K562 (cell line): ENCODE results near the gene CDC123. TPM values are rescaled to one million over a fixed set of nuclear protein-coding genes. Genes with fewer than 3 reads are reported as not detected.

Source experiments
- ATAC-seq: fragments of 200-7000 bp; cut with Tn5 transposase; 3 replicates; pipeline ENCODE4 v1.9.1; 2020; ENCODE audit warnings: moderate library complexity
- BruUV-seq: library from RNA; stranded (reverse); fragments of 400-500 nt; replicated peaks from 2 replicates; lab custom pipeline; 2021; lab: Mats Ljungman, UMichigan
- CTCF ChIA-PET: fragments of 300-600 bp; formaldehyde crosslinking; extraction: SDS; loops from one replicate; lab custom pipeline; 2021; ENCODE audit warnings: low intra/inter-chr PET ratio; lab: Yijun Ruan, JAX
- POLR2A ChIA-PET: fragments of 300-600, 350-650 bp; sonication (Branson Sonifier 250); formaldehyde crosslinking; extraction: SDS; loops from one replicate; lab custom pipeline; 2021; ENCODE audit warnings: antibody characterized with exemption, inconsistent platforms; lab: Yijun Ruan, JAX
- DNase-seq, 4 experiments: peaks; one replicate each; pipeline versions ENCODE4 v3.0.0 to v3.0.0-alpha.2; 2011 to 2018; ENCODE audit warnings: low spot score in 3 of 4, mixed read lengths in 3 of 4; ENCODE audit errors: extremely low read depth in 1 of 4
- FAIRE-seq: peaks from 2 replicates; lab custom pipeline; 2011; peaks lifted over from hg19 to GRCh38; lab: Jason Lieb, UNC
- H2AFZ ChIP-seq: 2 replicates; pipeline ENCODE4 v1.6.0; 2011; ENCODE audit warnings: low read depth, low read length, control low read depth, inconsistent platforms
- H3K27ac ChIP-seq: fragments of 200-600 bp; 3 replicates; pipeline ENCODE4 v1.8.0; 2011; ENCODE audit warnings: low read depth, mild to moderate bottlenecking, control low read depth, inconsistent platforms, low read length, moderate library complexity, mixed read lengths; ENCODE audit errors: extremely low read depth
- H3K27me3 ChIP-seq, 2 experiments: fragments of 300-600 bp in 1 of 2; 2 replicates in 1 of 2; 3 replicates in 1 of 2; pipeline versions ENCODE4 v1.6.0 to v1.8.0; 2011; ENCODE audit warnings: inconsistent platforms in 2 of 2, low read length in 2 of 2, mild to moderate bottlenecking in 1 of 2, mixed read lengths in 1 of 2, moderate library complexity in 1 of 2; ENCODE audit not compliant: control insufficient read depth in 2 of 2, insufficient read depth in 2 of 2
- H3K36me3 ChIP-seq: fragments of 300-600 bp; 3 replicates; pipeline ENCODE4 v1.8.0; 2011; ENCODE audit warnings: mild to moderate bottlenecking, low read length, inconsistent platforms; ENCODE audit not compliant: control insufficient read depth, insufficient read depth
- H3K4me1 ChIP-seq, 2 experiments: fragments of 200-600 bp in 1 of 2; replicated peaks in 1 of 2; 2 replicates in 1 of 2; 3 replicates in 1 of 2; pipeline versions ENCODE4 v1.5.1 to v1.8.0; 2011; ENCODE audit warnings: inconsistent platforms in 2 of 2, low read length in 2 of 2, mild to moderate bottlenecking in 1 of 2, mixed read lengths in 1 of 2, moderate library complexity in 1 of 2; ENCODE audit not compliant: control insufficient read depth in 2 of 2, insufficient read depth in 2 of 2
- H3K4me2 ChIP-seq: 2 replicates; pipeline ENCODE4 v1.6.1; 2011; ENCODE audit warnings: low read length, control low read depth, inconsistent platforms, mixed read lengths; ENCODE audit not compliant: insufficient read depth
- H3K4me3 ChIP-seq: fragments of 200-600 bp; sonication (generic), shearing (Covaris generic); 2 replicates; pipeline ENCODE4 v1.5.1; 2016; ENCODE audit warnings: control low read depth, inconsistent platforms
- H3K79me2 ChIP-seq: fragments of 200-600 bp; 3 replicates; pipeline ENCODE4 v1.8.0; 2011; ENCODE audit warnings: low read length, inconsistent platforms; ENCODE audit not compliant: control insufficient read depth, insufficient read depth
- H3K9ac ChIP-seq, 2 experiments: 2 replicates each; pipeline versions ENCODE4 v1.6.0 to v1.6.1; 2011; ENCODE audit warnings: low read depth in 2 of 2, low read length in 2 of 2, control low read depth in 1 of 2, inconsistent platforms in 1 of 2, mild to moderate bottlenecking in 1 of 2, mixed read lengths in 1 of 2; ENCODE audit not compliant: insufficient read depth in 1 of 2
- H3K9me1 ChIP-seq: one replicate; pipeline ENCODE4 v1.6.0; 2011; ENCODE audit warnings: inconsistent platforms, mild to moderate bottlenecking, low read length, moderate library complexity; ENCODE audit not compliant: control insufficient read depth, insufficient read depth
- H3K9me3 ChIP-seq: replicated peaks from 2 replicates; pipeline ENCODE4 v1.5.1; 2011; ENCODE audit warnings: low read depth, low read length, inconsistent platforms; ENCODE audit not compliant: control insufficient read depth, insufficient read depth
- H4K20me1 ChIP-seq: replicated peaks from 2 replicates; pipeline ENCODE4 v1.6.1; 2011; ENCODE audit warnings: low read length, inconsistent platforms, mixed read lengths; ENCODE audit not compliant: control insufficient read depth, insufficient read depth
- ATF7 ChIP-seq: fragments of 450-650 bp; IDR thresholded peaks from 2 replicates; pipeline ENCODE4 v1.7.1; 2014; ENCODE audit warnings: mild to moderate bottlenecking, moderate library complexity
- HNRNPL ChIP-seq: fragments of 200-400 bp; formaldehyde crosslinking; IDR thresholded peaks from 2 replicates; pipeline ENCODE4 v1.6.1; 2017; ENCODE audit warnings: low read depth, mild to moderate bottlenecking, low read length
- ID3 ChIP-seq, 2 experiments: fragments of 250-450 bp in 1 of 2; fragments of 450-650 bp in 1 of 2; sonication (Bioruptor Pico) in 1 of 2; IDR thresholded peaks; 2 replicates each; pipeline versions ENCODE4 v1.6.1 to v1.8.0; 2016 to 2021; ENCODE audit warnings: mild to moderate bottlenecking in 2 of 2, moderate library complexity in 2 of 2, missing compliant biosample characterization in 1 of 2, missing genetic modification characterization in 1 of 2
- SRF ChIP-seq, 2 experiments: fragments of 250-450, 450-650 bp in 1 of 2; sonication (Bioruptor Pico) in 1 of 2; sonication (generic) in 1 of 2; formaldehyde crosslinking; IDR thresholded peaks; 2 replicates each; pipeline versions ENCODE4 v1.5.0 to v1.5.1; 2020 to 2022; ENCODE audit warnings: mild to moderate bottlenecking in 1 of 2, missing genetic modification reagents in 1 of 2
- ZFP36 ChIP-seq: fragments of 150-350 bp; IDR thresholded peaks from 2 replicates; pipeline ENCODE4 v1.6.1; 2018; ENCODE audit warnings: low read length, low read depth; ENCODE audit not compliant: partially characterized antibody
- WGBS: fragments of 100-300 bp; shearing (Covaris generic); methylation state at CpG from one replicate; pipeline ENCODE4 v1.1.6; 2016; ENCODE audit warnings: low coverage, mixed read lengths; ENCODE audit not compliant: insufficient coverage; ENCODE audit errors: missing lambda C conversion rate; 5-methylcytosine and 5-hydroxymethylcytosine counted together
- in situ Hi-C: fragments of 300-500 bp; cut with MboI; formaldehyde crosslinking; loops from 4 replicates; pipeline ENCODE4 v1.15.0; 2018; ENCODE audit warnings: inconsistent platforms, mixed read lengths
- intact Hi-C: fragments of 100-400 bp; cut with micrococcal nuclease; formaldehyde crosslinking; loops from 2 replicates; pipeline ENCODE4 v1.14.2; 2022
- polyA plus RNA-seq, 8 experiments: library from polyadenylated mRNA; depleted of rRNA in 4 of 8; stranded (reverse) in 5 of 8; unstranded in 3 of 8; fragments of >200 nt; fragmentation: Nextera tagmentation in 2 of 8; fragmentation: Illumina TruSeq in 1 of 8; extraction: Ambion mirVana in 2 of 8; extraction: Trizol in 1 of 8; gene quantifications; 2 replicates each; pipeline versions ENCODE4 v1.2.1 to v1.2.3, GENCODE V29; 2011 to 2014; ENCODE audit warnings: inconsistent platforms in 1 of 8, missing spikeins in 1 of 8
- total RNA-seq, 7 experiments: library from RNA; depleted of rRNA in 6 of 7; stranded (reverse); fragments of >200 nt in 6 of 7; fragmentation: Illumina TruSeq in 2 of 7; extraction: Trizol in 2 of 7; gene quantifications; 2 replicates each; pipeline versions ENCODE4 v1.2.1 to v1.2.3, GENCODE V29; 2011 to 2021; ENCODE audit warnings: low replicate concordance in 1 of 7
- TF ChIP-seq, protein P1 (sequence below): sonication (generic); formaldehyde crosslinking; IDR thresholded peaks from 2 replicates; pipeline ENCODE4 v1.8.1; 2023; ENCODE audit warnings: mild to moderate bottlenecking, missing genetic modification reagents, moderate library complexity

The CDC123 gene
- total and polyA plus RNA-seq, 9 of the 15 experiments (the other 6 are each of a cell fraction or from before 2014, with no cell fraction given), result 137 to 288 (median 175) TPM

DNA sequence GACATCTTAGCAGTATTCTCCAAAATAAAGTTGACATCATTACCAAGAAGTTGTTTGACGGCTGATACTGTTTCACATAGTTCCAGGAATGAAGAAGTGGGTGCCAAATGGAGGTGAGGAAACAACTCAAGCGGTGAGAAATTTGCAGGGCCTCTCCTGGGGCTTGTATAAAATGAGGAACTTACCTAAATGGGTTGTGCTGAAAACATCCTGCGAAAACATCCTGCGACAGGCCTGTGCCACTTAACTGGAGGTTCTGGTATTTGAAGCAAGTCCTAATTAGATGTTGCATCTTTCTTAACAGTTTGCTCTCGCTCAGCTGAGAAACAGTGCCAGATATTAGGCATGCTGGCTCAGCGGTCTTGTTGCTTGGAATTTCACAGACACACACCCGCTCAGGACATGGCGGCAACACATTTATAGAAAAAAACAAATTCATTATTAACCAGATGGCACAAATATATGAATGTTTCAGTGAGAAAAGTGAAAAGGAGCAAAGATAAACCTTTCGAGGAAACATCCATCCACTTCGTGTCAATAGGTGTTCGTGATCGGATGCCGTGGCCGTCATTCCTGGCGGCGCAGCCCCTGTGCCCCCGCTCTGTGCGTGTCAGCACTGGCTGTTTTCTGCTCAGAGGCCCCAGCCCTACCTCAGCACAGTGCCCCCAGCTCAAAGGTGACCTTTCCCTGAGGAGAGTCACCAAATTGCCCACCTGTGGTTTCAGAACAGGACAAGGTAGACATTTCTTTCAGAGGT is 48.1 kb downstream of the CDC123 start:
- H3K27ac ChIP-seq, result no peak overlapping the region
- in situ Hi-C loops, result no loop called here
- BruUV-seq, result no TSS peak
- H3K79me2 ChIP-seq, result peaks cover 4% of the 10 kb centered on the region; the same call in 1 of the 3 replicates
- no peaks in the 10 kb centered on the region for H3K4me1 ChIP-seq
- WGBS, result 92% methylated on average over 18 of the region's 18 CpGs
- H3K36me3 ChIP-seq, result peaks cover 68% of the 10 kb centered on the region; the same call in 2 of the 3 replicates
- intact Hi-C loops, result no loop called here
- no peak for DNase-seq
- H3K4me2 ChIP-seq, result no peak overlapping the region
- ATAC-seq, result no peak
- H3K9me3 ChIP-seq, result no peaks in the 10 kb centered on the region
- TF ChIP-seq, protein P1, sequence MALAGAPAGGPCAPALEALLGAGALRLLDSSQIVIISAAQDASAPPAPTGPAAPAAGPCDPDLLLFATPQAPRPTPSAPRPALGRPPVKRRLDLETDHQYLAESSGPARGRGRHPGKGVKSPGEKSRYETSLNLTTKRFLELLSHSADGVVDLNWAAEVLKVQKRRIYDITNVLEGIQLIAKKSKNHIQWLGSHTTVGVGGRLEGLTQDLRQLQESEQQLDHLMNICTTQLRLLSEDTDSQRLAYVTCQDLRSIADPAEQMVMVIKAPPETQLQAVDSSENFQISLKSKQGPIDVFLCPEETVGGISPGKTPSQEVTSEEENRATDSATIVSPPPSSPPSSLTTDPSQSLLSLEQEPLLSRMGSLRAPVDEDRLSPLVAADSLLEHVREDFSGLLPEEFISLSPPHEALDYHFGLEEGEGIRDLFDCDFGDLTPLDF (CRISPR knock-in tag), result no peak
- no peak for TF ChIP-seq SRF (CRISPR knock-in tag; IDR thresholded peaks at IDR 0.05)
- no peak for TF ChIP-seq ATF7
- TF ChIP-seq HNRNPL, result no peak
- TF ChIP-seq ID3 (CRISPR knock-in tag; IDR thresholded peaks at IDR 0.05), result no peak
- TF ChIP-seq ID3 (tag; IDR thresholded peaks at IDR 0.05), result no peak
- no peak for TF ChIP-seq ZFP36
- ChIA-PET POLR2A (no interaction called here), CTCF (no interaction called here)
- H2AFZ ChIP-seq, result no peak overlapping the region
- FAIRE-seq, result no peak
- H3K9ac ChIP-seq, result no peak overlapping the region
- H3K9me1 ChIP-seq, result no peaks in the 10 kb centered on the region
- no peak overlapping the region for H3K4me3 ChIP-seq
- H3K27me3 ChIP-seq, result no peaks in the 10 kb centered on the region
- H4K20me1 ChIP-seq, result 0 out of 2 replicates have a peak, but pooled peaks cover 3% of the 10 kb centered on the region
